WI38 (cell line): ENCODE results near the gene LDLRAP1.

Experiments used
- H3K4me3 ChIP-seq: 2 replicates; pipeline ENCODE4 v1.5.1; 2011; ENCODE audit warnings: low read depth, mild to moderate bottlenecking, control low read depth, low read length
- TF ChIP-seq, protein P1 (sequence below): IDR thresholded peaks from 2 replicates; pipeline ENCODE4 v1.5.1; 2012; ENCODE audit warnings: low read depth, mild to moderate bottlenecking, control low read depth, low read length

The LDLRAP1 gene

GRCh38 chr1:25517476-25518394 lies 25.7 kb upstream of the LDLRAP1 start:
- no peak overlapping the region for H3K4me3 ChIP-seq
- TF ChIP-seq, protein P1, sequence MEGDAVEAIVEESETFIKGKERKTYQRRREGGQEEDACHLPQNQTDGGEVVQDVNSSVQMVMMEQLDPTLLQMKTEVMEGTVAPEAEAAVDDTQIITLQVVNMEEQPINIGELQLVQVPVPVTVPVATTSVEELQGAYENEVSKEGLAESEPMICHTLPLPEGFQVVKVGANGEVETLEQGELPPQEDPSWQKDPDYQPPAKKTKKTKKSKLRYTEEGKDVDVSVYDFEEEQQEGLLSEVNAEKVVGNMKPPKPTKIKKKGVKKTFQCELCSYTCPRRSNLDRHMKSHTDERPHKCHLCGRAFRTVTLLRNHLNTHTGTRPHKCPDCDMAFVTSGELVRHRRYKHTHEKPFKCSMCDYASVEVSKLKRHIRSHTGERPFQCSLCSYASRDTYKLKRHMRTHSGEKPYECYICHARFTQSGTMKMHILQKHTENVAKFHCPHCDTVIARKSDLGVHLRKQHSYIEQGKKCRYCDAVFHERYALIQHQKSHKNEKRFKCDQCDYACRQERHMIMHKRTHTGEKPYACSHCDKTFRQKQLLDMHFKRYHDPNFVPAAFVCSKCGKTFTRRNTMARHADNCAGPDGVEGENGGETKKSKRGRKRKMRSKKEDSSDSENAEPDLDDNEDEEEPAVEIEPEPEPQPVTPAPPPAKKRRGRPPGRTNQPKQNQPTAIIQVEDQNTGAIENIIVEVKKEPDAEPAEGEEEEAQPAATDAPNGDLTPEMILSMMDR: no peak

DNA sequence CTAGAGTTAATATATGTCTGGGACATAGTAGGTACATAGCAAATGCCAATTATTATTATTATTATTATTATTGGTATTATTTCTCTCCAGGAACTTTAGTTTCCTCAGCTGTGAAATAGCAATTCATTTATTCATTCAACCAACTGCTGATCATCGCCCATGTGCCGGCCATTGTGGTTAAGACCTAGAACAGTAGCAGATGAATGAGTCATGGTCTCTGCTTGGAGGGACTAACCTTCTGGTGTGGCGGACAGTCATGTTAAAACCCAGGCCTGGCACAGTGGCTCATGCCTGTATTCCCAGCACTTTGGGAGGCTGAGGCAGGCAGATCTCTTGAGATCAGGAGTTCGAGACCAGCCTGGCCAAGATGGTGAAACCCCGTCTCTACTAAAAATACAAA lies 23.8 kb upstream of the LDLRAP1 start:
- TF ChIP-seq, protein P1: no peak
- H3K4me3 ChIP-seq: no peak overlapping the region

DNA sequence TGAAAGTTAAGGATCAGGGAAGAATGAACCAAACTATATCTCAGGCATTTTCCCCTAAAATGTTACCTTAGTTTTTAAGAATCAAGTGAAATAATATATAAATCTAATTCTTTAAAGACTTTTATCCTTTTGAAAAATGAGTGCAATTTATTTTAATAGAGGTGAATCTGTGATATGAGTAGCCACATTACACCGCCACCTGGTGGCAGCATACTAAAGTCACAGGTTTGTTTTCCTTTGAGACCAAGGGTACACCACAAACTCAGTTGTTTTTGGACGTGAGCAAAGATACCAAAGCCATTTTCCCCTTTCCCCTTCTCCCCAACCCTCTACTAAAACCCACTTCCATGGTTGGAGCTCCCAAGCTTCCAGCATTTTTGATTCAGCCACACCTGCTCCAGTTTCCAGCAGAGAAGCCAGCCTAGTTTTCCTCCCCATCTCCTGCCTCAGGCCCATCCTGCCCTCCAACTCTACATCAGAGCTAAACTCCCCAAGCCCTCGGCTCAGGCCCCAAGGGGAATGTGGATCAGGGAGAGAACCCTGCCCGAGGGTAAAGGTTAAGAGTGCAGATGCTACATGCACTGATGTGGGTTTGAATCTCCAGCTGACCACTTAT lies 22.9 kb upstream of the LDLRAP1 start:
- TF ChIP-seq, protein P1: peak; percentile 51; the same call in 1 of the 2 replicates
- H3K4me3 ChIP-seq: no peak overlapping the region

DNA sequence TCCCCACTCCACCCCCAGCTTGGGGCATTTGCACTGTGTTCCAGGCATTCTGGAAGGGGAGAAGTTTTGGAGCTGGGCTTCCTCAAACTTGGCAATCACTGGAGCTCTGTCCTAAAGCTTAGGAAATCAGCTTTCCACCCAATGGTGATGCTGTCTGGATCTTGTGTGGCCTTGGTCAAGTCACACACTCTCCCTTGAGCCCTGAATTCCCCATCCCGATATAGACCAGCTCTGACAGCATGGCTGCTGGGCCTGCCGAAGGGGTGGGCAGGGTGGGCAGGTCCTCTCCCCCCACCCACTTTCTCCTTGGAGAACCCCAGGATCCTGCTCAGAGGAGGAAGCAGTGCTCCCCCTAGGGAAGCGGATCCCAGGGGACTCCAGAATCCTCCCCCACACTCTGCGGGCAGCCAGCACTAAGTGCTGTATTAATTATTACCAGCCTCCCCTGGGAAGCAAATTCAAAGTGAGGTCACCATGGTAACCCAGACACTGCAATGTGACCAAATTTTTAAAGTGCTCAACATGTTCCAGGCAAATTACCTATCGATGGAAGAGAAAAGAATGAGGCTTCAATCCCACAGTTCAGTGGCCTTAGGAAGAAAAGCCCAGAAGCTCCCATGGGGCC lies 21.3 kb upstream of the LDLRAP1 start:
- no peak overlapping the region for H3K4me3 ChIP-seq
- TF ChIP-seq, protein P1: no peak

DNA sequence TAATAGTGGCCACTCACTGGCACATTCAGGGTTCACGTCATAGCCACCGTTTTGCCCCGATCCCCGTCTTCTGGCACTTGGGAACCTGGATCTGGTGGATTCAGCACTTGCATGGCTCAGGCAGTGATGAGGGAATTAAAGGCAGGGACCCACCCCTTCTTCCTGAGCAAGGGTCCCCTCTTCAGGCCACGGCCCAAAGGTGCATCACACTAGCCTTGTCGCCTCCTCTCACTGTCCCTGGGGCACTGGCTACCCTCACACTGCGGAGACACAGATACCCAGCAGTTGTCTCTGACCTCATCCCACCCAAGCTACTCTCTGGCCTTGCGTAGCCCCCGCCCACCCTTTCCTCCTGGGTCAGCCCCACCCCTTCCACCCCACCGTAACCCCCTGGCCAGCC lies 19.9 kb upstream of the LDLRAP1 start:
- TF ChIP-seq, protein P1: no peak

DNA sequence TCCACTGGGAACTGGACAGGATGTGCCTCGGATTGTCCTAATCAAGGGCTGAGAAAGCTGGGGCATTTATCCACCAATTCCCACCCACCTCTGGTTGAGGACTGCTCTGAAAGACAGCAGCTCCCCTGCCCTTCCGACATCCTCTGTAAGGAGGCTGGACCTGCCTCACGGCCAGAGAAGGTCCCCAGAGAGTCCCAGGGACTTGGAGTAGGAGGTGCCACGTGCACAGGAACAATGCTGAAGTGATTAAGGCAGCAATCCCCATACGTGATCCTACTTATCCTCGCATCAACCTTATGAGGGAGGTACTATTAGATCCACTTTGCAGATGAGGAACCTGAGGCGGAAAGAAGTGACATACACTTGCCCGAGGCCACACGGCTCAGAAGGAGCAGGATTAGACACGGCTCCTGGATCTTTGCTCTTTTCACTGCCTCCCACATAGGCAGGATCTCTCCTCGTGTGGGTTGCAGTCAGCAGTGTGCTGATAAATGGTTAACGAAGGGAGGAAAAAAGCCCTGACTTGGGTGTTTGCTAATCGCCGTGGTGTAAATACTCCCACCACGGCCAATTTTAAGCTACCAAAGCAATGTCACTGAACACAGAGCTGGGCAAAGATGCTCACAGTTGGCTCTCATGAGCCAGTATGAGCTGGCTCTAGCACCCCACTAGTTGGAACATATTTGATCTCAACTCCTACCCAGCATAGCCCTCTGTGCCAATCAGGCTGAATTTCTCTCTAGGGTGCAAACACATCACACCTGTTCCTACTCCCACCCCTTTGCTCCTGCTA lies 18.6 kb upstream of the LDLRAP1 start:
- TF ChIP-seq, protein P1: no peak
- H3K4me3 ChIP-seq: no peak overlapping the region

More for the DNA sequence above, 19.9 kb upstream of the LDLRAP1 start:
- no peak overlapping the region for H3K4me3 ChIP-seq
